Non-pigmented ciliary epithelial cell (primary cell): ENCODE data around the gene CNPY3.
"Not testable (repeated sequence)": the region's sequence is repeated elsewhere in the genome, so short reads cannot be mapped to it uniquely, and the experiment has no call there.

Experiments
- DNase-seq: peaks from one replicate; pipeline ENCODE4 v3.0.0-alpha.2; 2010; ENCODE audit warnings: low read depth

The CNPY3 gene

GRCh38 chr6:42928986-42929820 lies at the start of gene CNPY3:
CNPY3 (plus strand) TSS chr6:42929480; CDS start chr6:42929571, 91 bp downstream.
- DNase-seq, result peak; percentile 87

GRCh38 chr6:42880240-42880817 lies 49.0 kb upstream of the CNPY3 start:
- DNase-seq, result not testable (repeated sequence)

DNA sequence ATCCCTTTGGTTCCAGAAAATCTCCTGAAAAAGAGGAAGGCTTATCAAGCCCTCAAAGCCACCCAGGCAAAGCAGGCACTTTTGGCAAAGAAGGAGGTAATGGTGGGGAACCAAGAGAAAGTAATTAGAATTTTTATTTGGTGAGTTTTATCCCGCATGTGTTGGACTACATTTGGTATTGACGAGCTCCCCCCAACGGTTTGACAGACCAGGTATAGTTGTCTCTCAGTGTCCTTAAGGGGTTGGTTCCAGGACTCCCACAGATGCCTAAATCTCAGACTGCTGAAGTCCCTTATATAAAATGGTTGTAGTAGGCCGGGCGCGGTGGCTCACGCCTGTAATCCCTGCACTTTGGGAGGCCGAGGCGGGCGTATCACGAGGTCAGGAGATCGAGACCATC lies 48.4 kb upstream of the CNPY3 start:
- not testable (repeated sequence) for DNase-seq

- no peak for DNase-seq
These were observed 43.6 kb upstream of the CNPY3 start for GRCh38 chr6:42885702-42886101.

GRCh38 chr6:42888201-42888600 lies 41.1 kb upstream of the CNPY3 start:
- not testable (repeated sequence) for DNase-seq

GRCh38 chr6:42889815-42890214 lies 39.5 kb upstream of the CNPY3 start:
- no peak for DNase-seq

- DNase-seq, result peak; percentile 83
These were observed 38.7 kb upstream of the CNPY3 start for GRCh38 chr6:42890311-42891198.

- DNase-seq, result no peak
These were observed 38.0 kb upstream of the CNPY3 start for GRCh38 chr6:42891199-42891722.

GRCh38 chr6:42894041-42894828 lies 35.0 kb upstream of the CNPY3 start:
- DNase-seq, result not testable (repeated sequence)

GRCh38 chr6:42896178-42896719 lies 33.0 kb upstream of the CNPY3 start:
- no peak for DNase-seq

DNA sequence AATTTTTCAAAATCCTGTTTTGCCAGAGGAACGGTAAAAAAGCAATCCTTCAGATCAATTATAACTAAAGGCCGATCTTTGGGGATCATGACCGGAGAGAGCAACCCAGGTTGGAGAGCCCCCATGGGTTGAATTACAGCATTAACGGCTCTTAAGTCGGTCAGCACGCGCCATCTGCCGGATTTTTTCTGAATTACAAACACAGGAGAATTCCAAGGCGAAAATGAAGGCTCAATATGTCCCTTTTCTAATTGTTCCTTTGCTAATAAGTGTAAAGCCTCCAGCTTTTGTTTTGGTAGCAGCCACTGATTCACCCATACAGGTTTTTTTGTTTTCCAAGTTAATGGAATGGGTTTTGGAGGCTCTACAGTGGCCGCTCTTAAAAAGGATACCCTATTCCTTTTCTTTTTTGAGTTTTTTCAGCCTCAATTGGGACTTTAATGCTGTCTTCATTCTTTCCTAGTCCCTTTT lies 30.4 kb upstream of the CNPY3 start:
- DNase-seq, result no peak

DNA sequence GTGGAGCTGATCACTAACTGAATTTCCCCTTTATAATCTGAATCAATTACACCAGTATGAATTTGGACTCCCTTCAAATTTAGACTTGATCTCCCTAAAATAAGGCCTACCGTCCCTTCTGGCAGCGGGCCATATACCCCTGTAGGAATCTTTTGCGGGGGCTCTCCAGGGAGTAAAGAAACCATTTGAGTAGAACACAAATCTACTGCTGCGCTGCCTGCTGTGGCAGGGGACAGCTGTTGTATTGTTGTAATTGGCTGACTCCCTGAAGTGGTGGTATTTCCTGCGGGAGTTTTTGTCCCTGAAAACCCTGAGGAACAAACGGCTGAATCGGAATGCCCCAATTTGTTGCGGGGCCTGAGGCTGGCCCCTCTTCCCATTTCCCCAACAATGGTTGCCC lies 29.4 kb upstream of the CNPY3 start:
- DNase-seq, result no peak

- no peak for DNase-seq
These were observed 27.7 kb upstream of the CNPY3 start for GRCh38 chr6:42901538-42901957.

- not testable (repeated sequence) for DNase-seq
These were observed 26.6 kb upstream of the CNPY3 start for GRCh38 chr6:42902429-42903263.

DNA sequence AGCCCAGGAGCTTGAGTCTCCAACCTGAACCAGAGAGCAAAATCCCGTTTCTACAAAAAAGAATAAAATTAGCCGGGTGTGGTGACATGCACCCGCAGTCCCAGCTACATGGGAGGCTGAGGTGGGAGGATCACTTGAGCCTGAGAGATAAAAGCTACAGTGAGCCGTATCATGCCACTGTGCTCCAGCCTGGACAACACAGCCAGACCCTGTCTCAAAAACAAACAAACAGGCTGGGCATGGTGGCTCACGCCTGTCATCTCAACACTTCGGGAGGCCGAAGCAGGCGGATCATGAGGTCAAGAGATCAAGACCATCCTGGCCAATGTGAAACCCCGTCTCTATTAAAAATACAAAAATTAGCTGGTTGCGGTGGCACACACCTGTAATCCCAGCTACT lies 24.8 kb upstream of the CNPY3 start:
- no peak for DNase-seq

GRCh38 chr6:42907336-42907735 lies 21.9 kb upstream of the CNPY3 start:
- DNase-seq, result no peak

DNA sequence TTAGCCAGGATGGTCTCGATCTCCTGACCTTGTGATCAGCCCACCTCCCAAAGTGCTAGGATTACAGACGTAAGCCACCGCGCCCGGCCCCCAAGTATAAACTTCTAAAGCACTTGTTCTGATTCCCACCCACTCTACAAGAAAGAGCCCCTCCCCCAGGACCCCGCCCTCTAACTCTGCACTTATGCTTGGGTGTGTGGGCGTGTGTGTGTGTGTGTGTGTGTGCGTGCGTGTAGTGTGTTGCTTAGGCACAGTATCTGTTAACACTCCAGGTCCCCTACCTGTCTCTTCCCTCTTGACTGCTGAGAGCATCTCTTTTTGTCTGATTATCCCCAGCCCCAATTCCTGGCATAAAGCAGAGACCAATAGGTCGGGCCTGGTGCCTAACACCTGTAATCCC lies 19.4 kb upstream of the CNPY3 start:
- no peak for DNase-seq

- DNase-seq, result no peak
These were observed 17.9 kb upstream of the CNPY3 start for GRCh38 chr6:42911171-42912021.

GRCh38 chr6:42914546-42914945 lies 14.7 kb upstream of the CNPY3 start:
- DNase-seq, result no peak
